Measurements from ENCODE around the gene SAE1. TPM values are rescaled to one million over a fixed set of nuclear protein-coding genes. Genes with fewer than 3 reads are reported as not detected.

The SAE1 gene
- polyA plus RNA-seq, 3 donors, result 28.3 to 54.2 (median 46.5) TPM

GRCh38 chr19:47203254-47203653, 72.6 kb downstream of the SAE1 start:
- H2AFZ ChIP-seq (ENCODE audit: insufficient read depth, low read depth, low read length, poor library complexity, severe bottlenecking), result no peak overlapping the region
- H3K27me3 ChIP-seq (ENCODE audit: control insufficient read depth in 2 of 2, insufficient read depth in 2 of 2, low read length in 2 of 2), result no peaks in the 10 kb centered on the region
- WGBS (ENCODE audit: insufficient coverage), result 100% methylated on average over 1 of the region's 3 CpGs
- no peak overlapping the region for H3K4me2 ChIP-seq (replicated peaks; ENCODE audit: extremely low read depth, low read length, poor library complexity, severe bottlenecking)
- Mint-ChIP-seq H3K4me3 (no peak overlapping the region), H3K4me1 (no peaks in the 10 kb centered on the region), H3K36me3 (peaks cover 65 to 95% of the 10 kb centered on the region in 2 donors), H3K27me3 (ENCODE audit: low read depth in 3 of 3) (no peaks in the 10 kb centered on the region), H3K27ac (peak overlapping the region in 1 of 7 donors; percentile 86), H3K9me3 (no peaks in the 10 kb centered on the region)
- no peak for DNase-seq
- no peak overlapping the region for H3K9ac ChIP-seq (ENCODE audit: insufficient read depth, low read length, poor library complexity, severe bottlenecking)
- H3K27ac ChIP-seq (ENCODE audit: low read depth in 1 of 2, low read length in 2 of 2), result no peak overlapping the region
- H4K20me1 ChIP-seq (ENCODE audit: insufficient read depth, low read length), result no peaks in the 10 kb centered on the region
- H3K4me1 ChIP-seq (ENCODE audit: control insufficient read depth in 1 of 2, insufficient read depth in 2 of 2, low read length in 2 of 2), result no peaks in the 10 kb centered on the region
- H3K36me3 ChIP-seq (replicated peaks in 1 of 2; ENCODE audit: control insufficient read depth in 1 of 2, insufficient read depth in 2 of 2, low read length in 2 of 2), result peaks cover 46 to 84% of the 10 kb centered on the region in 2 donors
- intact Hi-C loops (cut with micrococcal nuclease), result loop anchor here in 1 of 2 donors (10.0 kb wide), 1 partner anchor 58 kb away; no protein-coding TSS in a partner anchor
- no peaks in the 10 kb centered on the region for H3K9me3 ChIP-seq (replicated peaks in 1 of 2; ENCODE audit: control insufficient read depth in 1 of 2, insufficient read depth in 1 of 2, low read length in 2 of 2)
- no peak for TF ChIP-seq CTCF (IDR thresholded peaks at IDR 0.05)
- no peak overlapping the region for H3K4me3 ChIP-seq (replicated peaks in 1 of 3; ENCODE audit: low read depth in 2 of 3, low read length in 3 of 3)
- no peaks in the 10 kb centered on the region for H3K79me2 ChIP-seq (ENCODE audit: insufficient read depth, low read length)

- no peaks in the 10 kb centered on the region for H3K9me3 Mint-ChIP-seq
- no peak overlapping the region for H3K9ac ChIP-seq (ENCODE audit: insufficient read depth, low read length, poor library complexity, severe bottlenecking)
- no peaks in the 10 kb centered on the region for H3K9me3 ChIP-seq (replicated peaks in 1 of 2; ENCODE audit: control insufficient read depth in 1 of 2, insufficient read depth in 1 of 2, low read length in 2 of 2)
- no peak for DNase-seq
- no peaks in the 10 kb centered on the region for H3K27me3 ChIP-seq (ENCODE audit: control insufficient read depth in 2 of 2, insufficient read depth in 2 of 2, low read length in 2 of 2)
- no peaks in the 10 kb centered on the region for H3K79me2 ChIP-seq (ENCODE audit: insufficient read depth, low read length)
- H3K4me1 Mint-ChIP-seq, result peaks cover 12% of the 10 kb centered on the region
- H3K36me3 Mint-ChIP-seq, result peaks cover 52 to 57% of the 10 kb centered on the region in 2 donors
- peak overlapping the region in 6 of 7 donors; percentile 15 to 87 (median 56) for H3K27ac Mint-ChIP-seq
- H2AFZ ChIP-seq (ENCODE audit: insufficient read depth, low read depth, low read length, poor library complexity, severe bottlenecking), result no peak overlapping the region
- peaks cover 0 to 3% (median 0%) of the 10 kb centered on the region in 3 donors for H3K27me3 Mint-ChIP-seq (ENCODE audit: low read depth in 3 of 3)
- no peak overlapping the region for H3K4me3 ChIP-seq (replicated peaks in 1 of 3; ENCODE audit: low read depth in 2 of 3, low read length in 3 of 3)
- no peak for TF ChIP-seq CTCF (IDR thresholded peaks at IDR 0.05)
- peaks cover 8 to 10% of the 10 kb centered on the region in 2 donors for H3K4me1 ChIP-seq (ENCODE audit: control insufficient read depth in 1 of 2, insufficient read depth in 2 of 2, low read length in 2 of 2)
- no peaks in the 10 kb centered on the region for H4K20me1 ChIP-seq (ENCODE audit: insufficient read depth, low read length)
- intact Hi-C loops (cut with micrococcal nuclease), result loop anchor here (1.0 to 10.0 kb wide), 5 partner anchors 21 to 65 kb away; partner anchors contain the start of gene BBC3 (in 1 of the 2)
- over 99% methylated on average over 8 of the region's 13 CpGs for WGBS (ENCODE audit: insufficient coverage)
- no peak overlapping the region for H3K4me3 Mint-ChIP-seq
- peaks cover 37 to 58% of the 10 kb centered on the region in 2 donors for H3K36me3 ChIP-seq (replicated peaks in 1 of 2; ENCODE audit: control insufficient read depth in 1 of 2, insufficient read depth in 2 of 2, low read length in 2 of 2)
- no peak overlapping the region for H3K4me2 ChIP-seq (replicated peaks; ENCODE audit: extremely low read depth, low read length, poor library complexity, severe bottlenecking)
- no peak overlapping the region for H3K27ac ChIP-seq (ENCODE audit: low read depth in 1 of 2, low read length in 2 of 2)
Measured at GRCh38 chr19:47209319-47210179, 78.9 kb downstream of the SAE1 start.
